Activated T-cell treated with anti-CD3 and anti-CD28 coated beads, Interleukin-2, amount 50 U/mL, for 72 hours (primary cell): Measurements from ENCODE around the gene TASOR. TPM values are rescaled to one million over a fixed set of nuclear protein-coding genes. Genes with fewer than 3 reads are reported as not detected.
"Not testable (repeated sequence)": the region's sequence is repeated elsewhere in the genome, so short reads cannot be mapped to it uniquely, and the experiment has no call there.

ENCODE experiments used
- ATAC-seq, 2 donors: fragments of 150-1000 bp; cut with Tn5 transposase; replicated peaks in 1 of 2; 2 replicates each; pipeline ENCODE4 v1.10.0; 2021; ENCODE audit warnings: moderate library complexity in 2 of 2, mild to moderate bottlenecking in 1 of 2
- DNase-seq, 2 donors: peaks; one replicate each; pipeline ENCODE4 v3.0.0; 2021 to 2022; ENCODE audit warnings: mixed read lengths in 1 of 2
- H3K27ac Mint-ChIP-seq: one replicate; pipeline ENCODE4 v1.8.0; 2022; ENCODE audit warnings: mild to moderate bottlenecking, moderate library complexity, mixed read lengths
- H3K27me3 Mint-ChIP-seq: one replicate; pipeline ENCODE4 v1.8.0; 2022; ENCODE audit warnings: low read depth, mixed read lengths
- H3K36me3 Mint-ChIP-seq, 2 donors: one replicate each; pipeline ENCODE4 v1.8.0; 2022; ENCODE audit warnings: mixed read lengths in 2 of 2, mild to moderate bottlenecking in 1 of 2; ENCODE audit not compliant: insufficient read depth in 2 of 2
- H3K4me1 Mint-ChIP-seq: one replicate; pipeline ENCODE4 v1.8.0; 2022; ENCODE audit warnings: low read depth, mixed read lengths
- H3K4me3 Mint-ChIP-seq, 2 donors: one replicate each; pipeline ENCODE4 v1.8.0; 2022; ENCODE audit warnings: mild to moderate bottlenecking in 2 of 2, mixed read lengths in 2 of 2, moderate library complexity in 2 of 2
- H3K9me3 Mint-ChIP-seq, 2 donors: one replicate each; pipeline ENCODE4 v1.8.0; 2022; ENCODE audit warnings: mixed read lengths in 2 of 2
- total RNA-seq, 2 donors: library from RNA; stranded (reverse); gene quantifications; one replicate each; pipeline ENCODE4 v1.2.3, GENCODE V29; 2022

The TASOR gene
- 10 to 100 TPM; 82.6 to 91.8 TPM for total RNA-seq

- H3K9me3 Mint-ChIP-seq, result no peaks in the 10 kb centered on the region
- peaks cover 36% of the 10 kb centered on the region for H3K4me1 Mint-ChIP-seq
- peak within 1 kb of the TSS; percentile 99 for H3K27ac Mint-ChIP-seq
- peak within 1 kb of the TSS; percentile 96 to 99 for H3K4me3 Mint-ChIP-seq
- DNase-seq (peak; percentile 89 to 94), ATAC-seq (peak; percentile 89 to 91)
- peaks cover 4 to 22% of the 10 kb centered on the region in 2 donors for H3K36me3 Mint-ChIP-seq
- H3K27me3 Mint-ChIP-seq, result no peaks in the 10 kb centered on the region
Measured at GRCh38 chr3:56683122-56683817, at the start of gene TASOR. Gene TASOR, minus strand, starts transcription at chr3:56683265. Its CDS starts 259 bp downstream, at chr3:56683006.

GRCh38 chr3:56732109-56732508, 49.0 kb upstream of the TASOR start:
- DNase-seq (no peak), ATAC-seq (peak in 1 of 2 donors; percentile 30)
- H3K4me1 Mint-ChIP-seq, result peaks cover 53% of the 10 kb centered on the region
- H3K9me3 Mint-ChIP-seq, result no peaks in the 10 kb centered on the region
- no peak overlapping the region for H3K4me3 Mint-ChIP-seq
- peak overlapping the region; percentile 91 for H3K27ac Mint-ChIP-seq
- peaks cover 5 to 54% of the 10 kb centered on the region in 2 donors for H3K36me3 Mint-ChIP-seq
- H3K27me3 Mint-ChIP-seq, result no peaks in the 10 kb centered on the region

GRCh38 chr3:56725175-56725574, 42.1 kb upstream of the TASOR start:
- Mint-ChIP-seq H3K4me1 (peaks cover 66% of the 10 kb centered on the region), H3K4me3 (peak overlapping the region; percentile 84 to 85), H3K27me3 (no peaks in the 10 kb centered on the region), H3K27ac (peak overlapping the region; percentile 80), H3K36me3 (peaks cover 8 to 50% of the 10 kb centered on the region in 2 donors), H3K9me3 (no peaks in the 10 kb centered on the region)
- ATAC-seq (peak; percentile 98), DNase-seq (peak; percentile 71 to 77)

- no peaks in the 10 kb centered on the region for H3K27me3 Mint-ChIP-seq
- no peak for DNase-seq
- peak; percentile 50 to 65 for ATAC-seq
- peaks cover 8 to 48% of the 10 kb centered on the region in 2 donors for H3K36me3 Mint-ChIP-seq
- no peaks in the 10 kb centered on the region for H3K9me3 Mint-ChIP-seq
- H3K4me3 Mint-ChIP-seq, result peak overlapping the region; percentile 84 to 85
- H3K27ac Mint-ChIP-seq, result peak overlapping the region; percentile 80
- peaks cover 71% of the 10 kb centered on the region for H3K4me1 Mint-ChIP-seq
Measured at GRCh38 chr3:56724676-56725075, 41.6 kb upstream of the TASOR start.

GRCh38 chr3:56720849-56721248, 37.8 kb upstream of the TASOR start:
- ATAC-seq, result no peak
- DNase-seq, result no peak
- Mint-ChIP-seq H3K27me3 (no peaks in the 10 kb centered on the region), H3K9me3 (peaks cover 0 to 2% of the 10 kb centered on the region in 2 donors), H3K4me3 (no peak overlapping the region), H3K36me3 (peaks cover 11 to 25% of the 10 kb centered on the region in 2 donors), H3K4me1 (peaks cover 61% of the 10 kb centered on the region), H3K27ac (no peak overlapping the region)

- not testable (repeated sequence) for ATAC-seq, DNase-seq, H3K27ac Mint-ChIP-seq, H3K9me3 Mint-ChIP-seq, H3K27me3 Mint-ChIP-seq, H3K4me3 Mint-ChIP-seq
- H3K4me1 Mint-ChIP-seq, result peaks cover 43% of the 10 kb centered on the region
- H3K36me3 Mint-ChIP-seq, result peaks cover 9 to 16% of the 10 kb centered on the region in 2 donors
Measured at GRCh38 chr3:56718809-56719208, 35.7 kb upstream of the TASOR start.

GRCh38 chr3:56711344-56711743, 28.3 kb upstream of the TASOR start:
- DNase-seq, result no peak
- H3K36me3 Mint-ChIP-seq, result peaks cover 0 to 3% of the 10 kb centered on the region in 2 donors
- H3K27me3 Mint-ChIP-seq, result no peaks in the 10 kb centered on the region
- H3K27ac Mint-ChIP-seq, result no peak overlapping the region
- peaks cover 0 to 3% of the 10 kb centered on the region in 2 donors for H3K9me3 Mint-ChIP-seq
- ATAC-seq, result peak in 1 of 2 donors; percentile 47
- H3K4me3 Mint-ChIP-seq, result no peak overlapping the region
- H3K4me1 Mint-ChIP-seq, result peaks cover under 1% of the 10 kb centered on the region

GRCh38 chr3:56707412-56707811, 24.3 kb upstream of the TASOR start:
- H3K9me3 Mint-ChIP-seq, H3K27ac Mint-ChIP-seq, ATAC-seq, H3K36me3 Mint-ChIP-seq, H3K4me3 Mint-ChIP-seq, H3K27me3 Mint-ChIP-seq: not testable (repeated sequence)
- peaks cover 24% of the 10 kb centered on the region for H3K4me1 Mint-ChIP-seq
- peak; percentile 20 to 21 for DNase-seq

- ATAC-seq (no peak), DNase-seq (no peak)
- Mint-ChIP-seq H3K36me3 (no peaks in the 10 kb centered on the region), H3K9me3 (no peaks in the 10 kb centered on the region), H3K27me3 (no peaks in the 10 kb centered on the region), H3K4me3 (no peak overlapping the region), H3K27ac (no peak overlapping the region), H3K4me1 (peaks cover 24% of the 10 kb centered on the region)
Measured at GRCh38 chr3:56706629-56707028, 23.6 kb upstream of the TASOR start.

GRCh38 chr3:56704706-56705105, 21.6 kb upstream of the TASOR start:
- Mint-ChIP-seq H3K4me3 (peak overlapping the region; percentile 4 to 46), H3K9me3 (no peaks in the 10 kb centered on the region), H3K27me3 (no peaks in the 10 kb centered on the region), H3K27ac (peak overlapping the region; percentile 89), H3K36me3 (no peaks in the 10 kb centered on the region), H3K4me1 (peaks cover 24% of the 10 kb centered on the region)
- no peak for DNase-seq
- ATAC-seq, result peak; percentile 43 to 49

GRCh38 chr3:56702490-56703315, 19.6 kb upstream of the TASOR start:
- peaks cover 24% of the 10 kb centered on the region for H3K4me1 Mint-ChIP-seq
- H3K9me3 Mint-ChIP-seq, result no peaks in the 10 kb centered on the region
- DNase-seq (peak; percentile 46 to 60), ATAC-seq (peak; percentile 52 to 54)
- H3K4me3 Mint-ChIP-seq, result no peak overlapping the region
- no peaks in the 10 kb centered on the region for H3K27me3 Mint-ChIP-seq
- H3K27ac Mint-ChIP-seq, result no peak overlapping the region
- no peaks in the 10 kb centered on the region for H3K36me3 Mint-ChIP-seq

- DNase-seq (no peak), ATAC-seq (no peak)
- H3K9me3 Mint-ChIP-seq, result no peaks in the 10 kb centered on the region
- H3K4me3 Mint-ChIP-seq, result no peak overlapping the region
- no peaks in the 10 kb centered on the region for H3K27me3 Mint-ChIP-seq
- H3K36me3 Mint-ChIP-seq, result no peaks in the 10 kb centered on the region
- peaks cover 24% of the 10 kb centered on the region for H3K4me1 Mint-ChIP-seq
- no peak overlapping the region for H3K27ac Mint-ChIP-seq
Measured at GRCh38 chr3:56700151-56700550, 17.1 kb upstream of the TASOR start.
